Activated CD8-positive, alpha-beta memory T cell treated with anti-CD3 and anti-CD28 coated beads for 24 hours (primary cell): Measurements from ENCODE around the gene AMZ2.
"Not testable (repeated sequence)": the region's sequence is repeated elsewhere in the genome, so short reads cannot be mapped to it uniquely, and the experiment has no call there.

Experiments
- DNase-seq: peaks from one replicate; pipeline ENCODE4 v3.0.0-alpha.2; 2020

AMZ2 gene

GRCh38 chr17:68255151-68255550, 7.3 kb downstream of the AMZ2 start:
- no peak for DNase-seq

- DNase-seq = no peak
Observed at GRCh38 chr17:68255731-68256538, 8.1 kb downstream of the AMZ2 start.

- DNase-seq = not testable (repeated sequence)
Observed at GRCh38 chr17:68256701-68257100, 8.9 kb downstream of the AMZ2 start.

GRCh38 chr17:68257934-68258333, 10.1 kb downstream of the AMZ2 start:
- no peak for DNase-seq

- peak; percentile 82 for DNase-seq
Observed at GRCh38 chr17:68258890-68259647, 11.2 kb downstream of the AMZ2 start.

GRCh38 chr17:68259648-68259951, 11.8 kb downstream of the AMZ2 start:
- not testable (repeated sequence) for DNase-seq

GRCh38 chr17:68260051-68260762, 12.4 kb downstream of the AMZ2 start:
- no peak for DNase-seq

- DNase-seq = not testable (repeated sequence)
Observed at GRCh38 chr17:68262467-68262866, 14.6 kb downstream of the AMZ2 start.

GRCh38 chr17:68263101-68263681, 15.3 kb downstream of the AMZ2 start:
- not testable (repeated sequence) for DNase-seq

GRCh38 chr17:68265833-68266232, 18.0 kb downstream of the AMZ2 start:
- not testable (repeated sequence) for DNase-seq

- DNase-seq = no peak
Observed at GRCh38 chr17:68273722-68274121, 25.9 kb downstream of the AMZ2 start.

- DNase-seq = not testable (repeated sequence)
Observed at GRCh38 chr17:68276339-68276738, 28.5 kb downstream of the AMZ2 start.

- DNase-seq = no peak
Observed at GRCh38 chr17:68277807-68278206, 30.0 kb downstream of the AMZ2 start.

GRCh38 chr17:68281965-68282364, 34.1 kb downstream of the AMZ2 start:
- not testable (repeated sequence) for DNase-seq

GRCh38 chr17:68288375-68288774, 40.5 kb downstream of the AMZ2 start:
- no peak for DNase-seq

- DNase-seq = no peak
Observed at GRCh38 chr17:68288804-68289203, 41.0 kb downstream of the AMZ2 start.

GRCh38 chr17:68289473-68289872, 41.6 kb downstream of the AMZ2 start:
- DNase-seq = no peak

GRCh38 chr17:68289936-68290267, 42.1 kb downstream of the AMZ2 start:
- no peak for DNase-seq

GRCh38 chr17:68290268-68290954, 42.6 kb downstream of the AMZ2 start:
- DNase-seq = peak; percentile 84

- peak; percentile 94 for DNase-seq
Observed at GRCh38 chr17:68290955-68291835, 43.4 kb downstream of the AMZ2 start, which contains the start of the genes ARSG and SLC16A6. Gene ARSG, plus strand, starts transcription at chr17:68291495. Its CDS starts 15,999 bp downstream, at chr17:68307494. Gene SLC16A6, minus strand, starts transcription at chr17:68291127. Its CDS starts 12,807 bp downstream, at chr17:68278320.
